Measurements from ENCODE around the gene CHST3.

The CHST3 gene

DNA sequence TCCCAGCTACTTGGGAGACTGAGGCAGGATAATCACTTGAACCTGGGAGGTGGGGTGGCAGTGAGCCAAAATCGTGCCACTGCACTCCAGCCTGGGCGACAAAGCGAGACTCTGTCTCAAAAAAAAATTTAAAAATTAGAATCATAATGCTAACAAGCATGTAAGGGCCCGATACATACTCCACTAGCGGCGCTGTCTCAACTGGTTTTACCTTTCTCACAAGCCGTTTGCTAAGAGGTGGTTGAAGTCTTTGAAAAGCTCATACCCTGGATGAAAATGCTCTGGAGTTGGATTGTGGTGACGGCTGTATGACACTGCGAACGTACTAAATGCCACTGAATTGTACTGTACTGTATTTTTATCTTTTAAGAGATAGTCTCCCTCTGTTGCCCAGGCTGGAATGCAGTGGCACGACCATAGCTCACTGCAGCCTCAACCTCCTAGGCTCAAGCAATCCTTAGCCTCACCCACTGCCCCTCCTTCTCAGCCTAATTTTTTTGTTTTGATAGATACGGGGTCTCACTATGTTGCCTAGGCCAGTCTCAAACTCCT, 94.2 kb downstream of the CHST3 start:
- Histone ChIP-seq H3K9ac (ENCODE audit: low read depth, low read length, poor library complexity, severe bottlenecking) (no peak overlapping the region), H4K20me1 (ENCODE audit: insufficient read depth, low read length, poor library complexity, severe bottlenecking) (no peaks in the 10 kb centered on the region), H3K27me3 (ENCODE audit: insufficient read depth, low read length, poor library complexity, severe bottlenecking) (no peaks in the 10 kb centered on the region)

DNA sequence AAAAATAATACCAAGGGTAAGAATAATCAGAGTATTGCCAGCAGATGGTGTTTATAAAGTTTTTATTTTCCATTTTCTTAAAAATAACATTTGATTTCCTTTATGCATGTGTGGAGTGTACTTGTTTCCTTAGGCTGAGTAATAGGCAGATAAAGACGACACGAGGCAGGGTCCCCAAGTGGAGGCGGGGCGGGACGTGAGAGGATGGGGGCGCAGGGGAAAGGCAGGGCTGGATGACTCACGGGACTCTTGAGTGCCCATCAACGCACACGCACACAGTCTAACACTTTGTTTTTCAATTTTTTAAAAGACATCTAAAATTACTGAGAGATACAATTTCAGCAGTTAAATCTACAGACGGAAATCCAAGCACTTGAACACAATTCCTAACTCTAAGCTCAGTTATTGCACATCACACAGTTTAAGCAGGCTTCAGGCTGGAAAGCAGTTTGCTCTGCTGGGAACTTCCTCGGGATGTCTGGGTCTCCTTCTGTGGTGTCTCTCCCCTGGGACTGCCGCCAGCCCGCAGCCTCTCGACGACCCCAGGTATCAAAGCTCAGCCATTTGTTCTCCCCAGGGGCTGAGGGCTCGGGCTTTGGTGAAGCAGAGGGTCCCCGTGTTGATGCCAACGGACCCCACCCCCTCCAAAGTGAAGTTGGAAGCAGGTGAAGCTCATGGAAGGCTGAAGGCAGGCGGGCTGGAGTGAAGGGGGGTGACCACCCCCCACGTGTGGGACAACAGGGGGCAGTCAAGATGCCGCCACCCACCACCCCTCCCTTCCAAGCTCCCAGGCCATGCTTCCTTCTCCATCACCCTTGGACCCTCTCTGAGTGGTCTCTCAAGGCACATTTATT, 95.0 kb downstream of the CHST3 start:
- Histone ChIP-seq H3K79me2 (ENCODE audit: insufficient read depth, low read length) (no peaks in the 10 kb centered on the region), H3K9me3 (ENCODE audit: insufficient read depth, low read depth, low read length) (no peaks in the 10 kb centered on the region), H3F3A (ENCODE audit: low read depth) (no peaks in the 10 kb centered on the region), H3K4me1 (ENCODE audit: insufficient read depth, low read length, poor library complexity, severe bottlenecking) (no peaks in the 10 kb centered on the region), H4K20me1 (ENCODE audit: insufficient read depth, low read length, poor library complexity, severe bottlenecking) (no peaks in the 10 kb centered on the region), H3K27me3 (ENCODE audit: insufficient read depth, low read length, poor library complexity, severe bottlenecking) (no peaks in the 10 kb centered on the region), H3K4me3 (ENCODE audit: low read length, poor library complexity, severe bottlenecking) (no peak overlapping the region), H3K4me2 (ENCODE audit: low read depth, low read length, poor library complexity, severe bottlenecking) (no peak overlapping the region), H3K9me2 (replicated peaks; ENCODE audit: low read depth, low read length) (no peaks in the 10 kb centered on the region), H3K36me3 (ENCODE audit: insufficient read depth, low read length) (no peaks in the 10 kb centered on the region; the same call in 1 of the 2 replicates), H2AFZ (ENCODE audit: low read length) (no peak overlapping the region), H3K9ac (ENCODE audit: low read depth, low read length, poor library complexity, severe bottlenecking) (no peak overlapping the region)
- no peak for TF ChIP-seq EZH2phosphoT487 (IDR thresholded peaks at IDR 0.05; ENCODE audit: borderline replicate concordance)
- TF ChIP-seq, protein P1, sequence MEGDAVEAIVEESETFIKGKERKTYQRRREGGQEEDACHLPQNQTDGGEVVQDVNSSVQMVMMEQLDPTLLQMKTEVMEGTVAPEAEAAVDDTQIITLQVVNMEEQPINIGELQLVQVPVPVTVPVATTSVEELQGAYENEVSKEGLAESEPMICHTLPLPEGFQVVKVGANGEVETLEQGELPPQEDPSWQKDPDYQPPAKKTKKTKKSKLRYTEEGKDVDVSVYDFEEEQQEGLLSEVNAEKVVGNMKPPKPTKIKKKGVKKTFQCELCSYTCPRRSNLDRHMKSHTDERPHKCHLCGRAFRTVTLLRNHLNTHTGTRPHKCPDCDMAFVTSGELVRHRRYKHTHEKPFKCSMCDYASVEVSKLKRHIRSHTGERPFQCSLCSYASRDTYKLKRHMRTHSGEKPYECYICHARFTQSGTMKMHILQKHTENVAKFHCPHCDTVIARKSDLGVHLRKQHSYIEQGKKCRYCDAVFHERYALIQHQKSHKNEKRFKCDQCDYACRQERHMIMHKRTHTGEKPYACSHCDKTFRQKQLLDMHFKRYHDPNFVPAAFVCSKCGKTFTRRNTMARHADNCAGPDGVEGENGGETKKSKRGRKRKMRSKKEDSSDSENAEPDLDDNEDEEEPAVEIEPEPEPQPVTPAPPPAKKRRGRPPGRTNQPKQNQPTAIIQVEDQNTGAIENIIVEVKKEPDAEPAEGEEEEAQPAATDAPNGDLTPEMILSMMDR (conservative IDR thresholded peaks at IDR 0.05; ENCODE audit: low read length), result no peak

More for the DNA sequence above, 94.2 kb downstream of the CHST3 start:
- Histone ChIP-seq H2AFZ (ENCODE audit: low read length) (no peak overlapping the region), H3K9me3 (ENCODE audit: insufficient read depth, low read depth, low read length) (no peaks in the 10 kb centered on the region), H3F3A (ENCODE audit: low read depth) (no peaks in the 10 kb centered on the region), H3K4me1 (ENCODE audit: insufficient read depth, low read length, poor library complexity, severe bottlenecking) (no peaks in the 10 kb centered on the region), H3K79me2 (ENCODE audit: insufficient read depth, low read length) (no peaks in the 10 kb centered on the region), H3K4me2 (ENCODE audit: low read depth, low read length, poor library complexity, severe bottlenecking) (no peak overlapping the region), H3K9me2 (replicated peaks; ENCODE audit: low read depth, low read length) (no peaks in the 10 kb centered on the region), H3K36me3 (ENCODE audit: insufficient read depth, low read length) (no peaks in the 10 kb centered on the region; the same call in 1 of the 2 replicates), H3K4me3 (ENCODE audit: low read length, poor library complexity, severe bottlenecking) (no peak overlapping the region)
- TF ChIP-seq, protein P1 (conservative IDR thresholded peaks at IDR 0.05; ENCODE audit: low read length), result no peak
- no peak for TF ChIP-seq EZH2phosphoT487 (IDR thresholded peaks at IDR 0.05; ENCODE audit: borderline replicate concordance)

DNA sequence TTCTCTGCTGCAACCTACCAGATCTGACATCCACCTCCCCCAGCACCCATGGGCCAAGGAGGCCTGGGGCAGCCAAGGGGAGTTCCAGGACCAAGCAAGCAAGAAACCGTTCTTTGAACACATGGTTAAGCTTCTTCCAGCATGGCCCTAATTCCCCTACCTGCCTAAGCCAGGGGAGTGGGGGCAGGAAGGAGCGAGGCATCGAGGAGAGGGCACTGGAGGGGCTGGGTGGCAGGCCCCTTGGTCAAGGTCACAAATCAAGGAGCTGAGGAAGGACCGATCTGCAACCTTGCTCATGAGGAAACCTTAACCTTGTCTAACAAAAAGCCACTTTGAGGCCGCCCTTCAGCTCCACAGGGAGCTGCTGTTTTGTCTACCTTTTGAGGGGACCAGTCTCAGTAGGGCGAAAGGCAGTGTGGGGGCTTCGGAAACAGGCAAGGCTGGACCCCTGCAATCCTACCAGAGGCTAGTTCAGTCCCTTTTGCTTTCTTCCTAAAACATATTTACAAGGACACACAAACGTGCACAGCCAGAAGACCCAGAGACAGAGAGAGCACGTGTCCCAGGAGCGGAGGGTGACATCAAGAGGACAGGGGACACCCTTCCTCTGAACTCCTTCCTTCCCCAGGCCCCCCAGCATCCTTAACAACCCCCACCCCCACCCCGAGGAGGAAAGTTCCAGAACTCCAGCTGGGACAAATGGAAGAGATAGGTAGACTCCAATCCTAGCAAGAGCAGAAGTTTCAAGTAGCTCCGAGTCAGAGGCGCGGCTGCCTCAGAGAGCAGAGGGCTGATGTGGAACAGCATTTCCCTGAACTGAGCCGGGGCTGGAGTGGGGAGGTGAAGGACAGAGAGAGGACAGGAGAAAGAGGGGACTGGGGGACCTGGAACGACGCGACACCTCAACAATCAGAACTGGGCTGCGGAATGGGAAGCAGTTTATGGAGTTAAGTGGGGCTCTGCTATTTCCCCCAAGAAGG, 95.9 kb downstream of the CHST3 start:
- no peaks in the 10 kb centered on the region for H3F3A ChIP-seq (ENCODE audit: low read depth)
- TF ChIP-seq EZH2phosphoT487 (IDR thresholded peaks at IDR 0.05; ENCODE audit: borderline replicate concordance), result no peak
- TF ChIP-seq, protein P1 (conservative IDR thresholded peaks at IDR 0.05; ENCODE audit: low read length), result no peak
- H3K9ac ChIP-seq (ENCODE audit: low read depth, low read length, poor library complexity, severe bottlenecking), result no peak overlapping the region
- H3K9me2 ChIP-seq (replicated peaks; ENCODE audit: low read depth, low read length), result no peaks in the 10 kb centered on the region
- H2AFZ ChIP-seq (ENCODE audit: low read length), result no peak overlapping the region
- no peaks in the 10 kb centered on the region; the same call in 1 of the 2 replicates for H3K36me3 ChIP-seq (ENCODE audit: insufficient read depth, low read length)
- no peaks in the 10 kb centered on the region for H4K20me1 ChIP-seq (ENCODE audit: insufficient read depth, low read length, poor library complexity, severe bottlenecking)
- H3K4me1 ChIP-seq (ENCODE audit: insufficient read depth, low read length, poor library complexity, severe bottlenecking), result no peaks in the 10 kb centered on the region
- no peak overlapping the region for H3K4me2 ChIP-seq (ENCODE audit: low read depth, low read length, poor library complexity, severe bottlenecking)
- H3K79me2 ChIP-seq (ENCODE audit: insufficient read depth, low read length), result no peaks in the 10 kb centered on the region
- H3K4me3 ChIP-seq (ENCODE audit: low read length, poor library complexity, severe bottlenecking), result no peak overlapping the region
- no peaks in the 10 kb centered on the region for H3K27me3 ChIP-seq (ENCODE audit: insufficient read depth, low read length, poor library complexity, severe bottlenecking)
- H3K9me3 ChIP-seq (ENCODE audit: insufficient read depth, low read depth, low read length), result no peaks in the 10 kb centered on the region
